CD1c-positive myeloid dendritic cell (primary cell): ENCODE data around the gene C21orf58.

Source experiments
- DNase-seq: peaks from one replicate; pipeline ENCODE4 v3.0.0-alpha.2; 2016; ENCODE audit errors: extremely low spot score

Gene C21orf58

DNA sequence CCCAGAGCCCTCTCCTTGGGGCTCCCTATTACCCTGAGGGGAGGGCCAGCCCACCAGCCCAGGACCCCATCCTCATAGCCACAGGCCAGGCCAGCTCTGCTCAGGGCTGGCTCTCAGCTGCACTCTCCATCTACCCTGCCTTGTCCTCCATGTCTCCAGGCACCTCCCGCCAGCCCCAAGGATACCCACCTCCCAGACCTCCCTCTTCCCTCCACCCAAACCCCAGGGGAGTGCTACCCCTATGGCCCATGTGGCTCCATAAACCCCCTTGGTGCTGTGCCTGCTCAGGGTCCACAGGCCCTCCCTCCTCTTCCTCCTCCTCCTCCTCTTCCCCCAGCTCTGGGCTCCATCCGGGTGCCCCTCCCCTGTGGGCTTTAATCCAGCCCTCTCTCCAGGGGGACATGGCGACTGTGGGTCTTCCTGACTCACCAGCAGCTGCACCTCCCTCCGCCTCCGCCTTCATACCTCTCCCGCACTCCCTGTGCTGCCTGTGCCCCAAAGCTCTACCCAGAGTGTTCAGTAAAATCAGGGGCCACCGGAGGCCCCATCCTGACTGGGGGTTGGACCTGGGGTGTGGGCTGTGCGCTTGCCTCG, 28.4 kb downstream of the C21orf58 start:
- no peak for DNase-seq

DNA sequence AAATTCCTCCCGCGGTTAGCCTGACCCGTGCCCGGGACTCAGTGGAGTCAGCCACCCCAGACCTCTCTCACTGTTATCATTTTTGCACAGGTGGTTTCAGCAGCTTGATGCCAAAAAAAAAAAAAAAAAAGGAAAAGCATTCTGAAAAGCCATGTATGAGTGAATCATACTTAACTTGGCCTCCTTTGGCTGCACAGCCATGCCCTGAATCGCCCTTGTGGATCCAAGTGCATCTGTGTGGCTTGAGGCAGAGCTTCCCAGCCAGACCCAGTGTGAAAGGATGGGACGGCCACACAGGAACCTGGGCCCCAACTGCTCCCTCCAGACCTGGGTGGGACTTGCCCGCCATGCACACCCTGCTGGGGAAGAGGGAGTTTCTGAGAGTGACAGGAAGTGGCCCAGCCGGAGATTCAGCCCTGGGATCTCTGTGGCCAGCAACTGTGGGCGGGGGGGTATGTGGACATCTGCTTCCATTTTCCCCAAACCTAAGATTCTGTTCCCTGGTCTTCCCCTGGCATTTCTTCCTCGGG, 29.0 kb downstream of the C21orf58 start:
- peak; percentile 72 for DNase-seq

- no peak for DNase-seq
Observed at GRCh38 chr21:46291561-46291960, 32.1 kb downstream of the C21orf58 start.

DNA sequence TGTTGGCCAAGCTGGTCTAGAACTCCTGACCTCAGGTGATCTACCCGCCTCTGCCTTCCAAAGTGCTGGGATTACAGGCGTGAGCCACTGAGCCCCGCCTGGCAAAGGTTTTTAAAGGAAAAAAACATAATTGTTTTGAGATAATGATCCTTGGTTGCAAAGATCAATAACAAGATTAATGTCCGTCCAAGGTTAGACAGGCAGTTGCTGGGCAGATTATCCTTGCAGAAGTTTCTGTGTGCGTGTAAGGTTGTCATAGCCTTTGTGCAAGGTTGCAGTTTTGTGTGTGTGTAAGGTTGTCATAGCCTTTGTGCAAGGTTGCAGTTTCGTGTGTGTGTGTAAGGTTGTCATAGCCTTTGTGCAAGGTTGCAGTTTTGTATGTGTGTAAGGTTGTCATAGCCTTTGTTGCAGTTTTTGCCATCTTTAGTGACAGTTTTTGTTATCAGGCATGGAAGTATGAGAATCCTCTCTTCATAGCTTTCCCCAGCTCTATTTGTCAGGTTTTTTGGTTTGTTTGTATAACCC, 34.0 kb downstream of the C21orf58 start:
- DNase-seq = no peak

- DNase-seq = no peak
Observed at GRCh38 chr21:46287541-46287940, 36.1 kb downstream of the C21orf58 start.

- peak; percentile 82 for DNase-seq
Observed at GRCh38 chr21:46286648-46287002, 37.0 kb downstream of the C21orf58 start.

DNA sequence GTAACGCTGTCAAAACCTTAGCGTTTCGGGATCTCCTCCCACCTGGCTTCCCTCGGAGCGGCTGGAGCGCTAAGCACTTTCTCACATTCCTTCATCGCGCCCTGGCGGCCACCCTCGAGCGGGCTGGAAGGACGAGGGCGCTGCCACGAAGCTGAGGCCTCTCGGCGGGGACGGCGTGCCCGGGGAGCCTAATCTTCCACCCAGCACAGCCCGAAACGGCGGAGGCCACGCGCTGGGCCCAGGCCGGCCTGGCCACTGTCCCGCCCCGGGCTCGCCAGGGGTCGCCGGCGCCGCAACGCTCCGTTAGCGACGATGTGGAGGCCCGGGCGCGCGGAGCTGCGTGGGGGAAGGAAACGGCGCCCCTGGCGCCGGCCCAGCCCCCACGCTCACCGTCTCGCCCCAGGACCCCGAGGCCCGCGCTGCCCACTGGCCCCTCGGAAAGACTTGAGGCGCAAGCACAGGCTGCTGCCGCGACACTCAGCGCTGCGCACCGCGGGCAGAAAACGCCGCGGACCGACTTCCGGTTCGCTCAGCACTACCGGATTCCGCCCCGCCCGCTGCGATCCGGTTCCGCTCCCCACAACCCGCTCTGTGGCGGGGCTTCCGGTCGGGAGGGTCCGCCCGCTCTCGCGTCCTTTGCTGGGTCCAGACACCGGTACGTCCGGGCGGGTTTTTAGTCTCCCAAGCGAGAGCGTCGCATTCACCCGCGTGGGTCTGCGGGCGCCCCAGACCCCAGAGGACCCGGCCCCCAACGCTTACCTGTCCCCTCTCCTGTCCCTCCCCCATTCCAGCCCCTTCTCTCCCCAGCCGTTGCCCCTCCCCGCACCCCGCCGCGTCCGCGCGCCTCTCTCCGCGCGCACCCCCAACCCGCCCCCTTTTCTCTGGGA, 37.7 kb downstream of the C21orf58 start, which contains the start of gene YBEY:
TSS of gene YBEY (plus strand) at position 582 of the 887 bp plus-strand sequence. CDS start 572 bp downstream, outside the sequence.
- DNase-seq = peak; percentile 95

GRCh38 chr21:46285206-46285661, 38.4 kb downstream of the C21orf58 start, which contains the start of gene MCM3AP:
Gene MCM3AP, minus strand, starts transcription at chr21:46285611. Its CDS starts 325 bp downstream, at chr21:46285286.
- no peak for DNase-seq

- DNase-seq = peak; percentile 44
Observed at GRCh38 chr21:46284733-46285132, 38.9 kb downstream of the C21orf58 start.

GRCh38 chr21:46284077-46284644, 39.5 kb downstream of the C21orf58 start:
- peak; percentile 45 for DNase-seq

GRCh38 chr21:46274797-46275390, 48.8 kb downstream of the C21orf58 start:
- no peak for DNase-seq

DNA sequence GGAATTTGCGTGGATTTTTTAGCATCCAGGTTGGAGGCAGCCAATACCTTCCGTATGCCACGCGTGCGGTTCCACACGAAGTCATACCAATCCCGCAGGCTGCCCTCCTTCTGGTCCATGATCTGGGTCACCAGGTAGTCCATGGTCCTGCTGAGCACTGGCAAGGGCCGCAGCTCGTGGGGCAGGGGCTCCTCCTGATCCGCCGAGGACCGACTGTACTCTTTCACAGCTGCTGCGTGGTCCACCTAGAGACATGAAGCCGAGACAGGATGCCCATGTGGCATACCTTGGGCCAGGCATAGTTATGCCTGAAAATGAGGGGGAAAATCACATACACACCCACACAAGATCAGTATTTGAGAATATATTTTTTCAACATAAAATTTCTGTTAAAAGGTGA, 50.3 kb downstream of the C21orf58 start:
- DNase-seq = no peak

- DNase-seq = no peak
Observed at GRCh38 chr21:46269466-46269865, 54.2 kb downstream of the C21orf58 start.

DNA sequence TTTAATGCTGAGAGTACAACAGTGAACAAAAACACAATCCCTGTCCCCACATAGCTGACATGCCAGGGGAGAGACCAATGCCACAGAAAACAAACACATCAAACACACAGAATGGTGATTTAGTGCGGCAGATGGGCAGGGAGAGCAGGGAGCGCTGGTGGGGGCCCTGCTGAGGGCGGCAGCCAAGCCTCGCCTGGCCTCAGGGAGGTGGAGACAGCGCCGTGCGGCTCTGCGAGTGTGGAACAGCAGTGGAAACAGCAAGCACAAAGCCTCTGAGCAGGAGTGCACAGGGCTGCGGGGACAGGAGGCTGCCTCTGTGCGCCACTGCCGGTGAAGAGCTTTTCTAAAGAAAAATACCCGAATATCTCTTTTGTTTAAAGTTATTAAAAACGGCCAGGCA, 55.3 kb downstream of the C21orf58 start:
- no peak for DNase-seq

DNA sequence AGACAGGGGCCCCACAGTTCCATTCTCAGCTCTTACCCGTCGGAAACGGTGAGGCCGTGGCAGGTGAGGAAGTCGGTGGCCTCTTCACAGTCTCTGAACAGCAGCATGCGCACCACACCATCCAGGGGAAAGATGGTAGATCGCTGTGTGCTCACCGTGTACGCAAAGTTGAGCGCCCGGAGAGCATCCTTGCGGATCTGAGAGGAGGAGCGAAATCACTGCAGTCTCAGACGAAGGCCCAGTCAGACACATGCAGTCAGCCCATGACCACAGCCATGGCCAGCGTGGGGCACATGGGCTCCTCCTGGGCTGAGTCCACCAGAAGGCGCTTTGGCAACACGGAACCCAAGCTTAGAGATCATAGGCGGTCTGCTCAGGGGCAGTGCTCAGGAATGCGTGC, 56.7 kb downstream of the C21orf58 start:
- DNase-seq = no peak

- no peak for DNase-seq
Observed at GRCh38 chr21:46265736-46266525, 57.7 kb downstream of the C21orf58 start.

DNA sequence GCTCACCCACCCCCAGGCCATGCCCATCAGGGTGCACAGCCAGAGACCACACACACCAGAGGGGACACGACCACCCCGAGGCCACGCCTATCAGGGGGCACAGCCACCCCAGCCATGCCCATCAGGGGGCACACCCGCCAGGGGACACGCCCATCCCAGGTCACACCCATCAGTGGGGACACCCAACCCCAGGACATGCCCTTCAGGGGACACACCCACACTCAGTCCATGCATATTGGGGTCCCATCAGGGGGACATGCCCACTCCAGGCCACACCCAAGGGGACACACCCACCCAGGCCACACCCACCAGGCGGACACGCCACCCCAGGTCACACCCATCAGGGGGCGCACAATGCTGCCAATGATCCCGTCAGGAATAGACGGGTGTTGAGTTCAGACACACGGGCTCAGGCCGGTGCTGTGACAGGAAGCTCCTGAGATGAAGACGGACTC, 59.0 kb downstream of the C21orf58 start:
- DNase-seq = no peak

GRCh38 chr21:46264046-46264689, 59.5 kb downstream of the C21orf58 start:
- DNase-seq = no peak

DNA sequence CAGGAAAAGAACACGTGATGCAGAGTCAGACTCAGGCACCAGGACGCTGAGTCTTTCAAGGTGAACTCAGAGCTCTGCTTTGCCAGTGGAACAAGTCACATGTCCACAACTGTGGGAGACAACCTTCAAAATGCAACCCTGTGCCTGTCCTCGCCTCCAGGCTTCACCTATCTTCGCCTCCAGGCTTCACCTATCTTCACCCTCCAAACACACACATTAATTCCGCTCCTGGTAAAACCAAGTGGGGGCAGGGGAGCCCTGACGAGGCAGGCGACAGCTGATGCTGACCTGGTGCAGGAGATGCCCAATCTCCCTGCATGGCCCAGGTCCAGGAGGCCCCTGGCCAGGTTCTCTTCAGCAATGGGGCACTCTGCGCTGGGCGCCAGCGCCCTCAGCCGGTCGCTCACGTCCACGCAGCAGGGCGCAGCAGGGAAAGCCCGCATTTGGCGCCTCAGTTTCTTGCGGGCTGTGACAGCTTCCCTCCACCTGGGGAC, 67.1 kb downstream of the C21orf58 start:
- no peak for DNase-seq

DNA sequence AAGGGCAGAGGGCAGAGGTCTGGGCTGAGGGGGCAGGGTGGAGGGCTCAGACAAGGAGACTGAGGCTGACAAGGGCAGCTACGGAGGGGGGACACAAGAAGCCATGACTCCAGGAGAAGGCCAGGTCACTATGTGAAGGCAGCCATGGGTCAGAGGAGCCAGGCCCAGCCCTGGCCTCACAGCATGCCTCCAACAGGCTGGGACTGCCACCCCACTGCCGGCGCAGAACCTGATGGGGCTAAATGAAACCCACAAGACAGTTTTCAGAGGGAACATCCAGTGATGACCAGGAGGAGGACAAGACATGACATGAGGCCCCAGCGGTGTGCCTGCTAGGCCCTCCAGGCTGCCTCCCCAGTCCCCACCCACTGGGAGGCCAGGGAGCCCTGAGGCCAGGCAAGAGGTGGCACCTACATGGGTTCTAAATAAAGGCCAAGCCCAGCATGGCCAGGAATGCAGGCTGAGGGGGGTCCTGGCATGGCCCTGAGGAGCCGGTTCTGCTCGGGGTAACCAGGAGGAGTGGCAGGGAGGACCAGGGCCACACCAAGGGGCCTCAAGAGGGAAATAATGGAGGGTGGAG, 67.8 kb downstream of the C21orf58 start:
- no peak for DNase-seq
